ENCODE data around the gene DLGAP1. TPM values are rescaled to one million over a fixed set of nuclear protein-coding genes. Genes with fewer than 3 reads are reported as not detected.

DLGAP1 gene
- total and polyA plus RNA-seq, 2 of the 4 experiments (the other 2 are of a cell fraction) = under 0.01 to 0.09 TPM

GRCh38 chr18:4119813-4120212, 335.3 kb downstream of the DLGAP1 start:
- Histone ChIP-seq H3K23ac (ENCODE audit: low read depth, low read length) (no peak overlapping the region), H2BK5ac (ENCODE audit: low read depth, low read length, poor library complexity, severe bottlenecking) (no peak overlapping the region), H3K56ac (ENCODE audit: extremely low read depth, insufficient read depth, low read length) (no peak overlapping the region), H3K27me3 (ENCODE audit: control insufficient read depth, insufficient read depth, low read length) (no peaks in the 10 kb centered on the region), H3K18ac (ENCODE audit: low read depth, low read length) (no peak overlapping the region), H3K9ac (ENCODE audit: low read depth, low read length) (no peak overlapping the region), H4K8ac (ENCODE audit: low read depth in 2 of 2, low read length in 2 of 2) (no peak overlapping the region), H3K4me3 (ENCODE audit: insufficient read depth, low read depth, low read length) (no peak overlapping the region), H3K4me2 (ENCODE audit: low read depth, low read length) (no peak overlapping the region), H3K36me3 (ENCODE audit: control insufficient read depth, insufficient read depth, low read length) (no peaks in the 10 kb centered on the region), H3K9me1 (ENCODE audit: insufficient read depth, low read length) (no peaks in the 10 kb centered on the region), H3K9me3 (ENCODE audit: control insufficient read depth, insufficient read depth, low read length) (0 out of 2 replicates have a peak, but pooled peaks cover 2% of the 10 kb centered on the region), H4K20me1 (ENCODE audit: insufficient read depth, low read length) (no peaks in the 10 kb centered on the region), H2BK120ac (ENCODE audit: low read depth, low read length) (no peak overlapping the region), H4K5ac (ENCODE audit: low read depth, low read length) (no peak overlapping the region), H3K27ac (ENCODE audit: insufficient read depth, low read length) (no peak overlapping the region), H3K79me1 (ENCODE audit: low read depth in 1 of 2, low read length in 2 of 2) (no peaks in the 10 kb centered on the region), H2AK5ac (ENCODE audit: low read depth, low read length) (no peak overlapping the region), H3K4me1 (ENCODE audit: control insufficient read depth, insufficient read depth, low read length) (no peaks in the 10 kb centered on the region), H2AK9ac (replicated peaks; ENCODE audit: low read depth, low read length, poor library complexity) (no peak overlapping the region), H3K4ac (ENCODE audit: low read depth, low read length) (no peak overlapping the region), H3K14ac (replicated peaks; ENCODE audit: low read depth, low read length) (no peak overlapping the region), H2AFZ (replicated peaks; ENCODE audit: low read length, poor library complexity) (no peak overlapping the region), H2BK15ac (ENCODE audit: low read depth, low read length) (no peak overlapping the region), H2BK20ac (ENCODE audit: low read depth, low read length) (no peak overlapping the region), H4K91ac (ENCODE audit: insufficient read depth, low read depth, low read length) (no peak overlapping the region)
- intact Hi-C loops (cut with micrococcal nuclease) (no loop called here), dilution Hi-C loops (cut with HindIII; ENCODE audit: low sequenced_read_pairs, unreplicated experiment) (no loop called here), in situ Hi-C loops (cut with MboI; ENCODE audit: low sequenced_read_pairs) (no loop called here)
- ChIA-PET POLR2A (ENCODE audit: unreplicated experiment) (no interaction called here), CTCF (no interaction called here)
- BruUV-seq (replicated peaks) = no TSS peak
- no CpG with 5 or more reads among the region's 1 CpG for WGBS, 2 experiments (ENCODE audit: extremely low coverage in 2 of 2, insufficient read length in 1 of 2)
- no peak for ATAC-seq (ENCODE audit: low read depth)
- no peak for DNase-seq
- no peak for TF ChIP-seq CEBPB (IDR thresholded peaks at IDR 0.05; ENCODE audit: low read depth, low read length)
- no peak for TF ChIP-seq MXI1 (IDR thresholded peaks at IDR 0.05; ENCODE audit: borderline replicate concordance, low read depth, low read length)
- no peak for TF ChIP-seq RCOR1 (IDR thresholded peaks at IDR 0.05; ENCODE audit: insufficient replicate concordance, low read length)
- no peak for TF ChIP-seq NFE2L2 (IDR thresholded peaks at IDR 0.05; ENCODE audit: low read depth, low read length)
- no peak for TF ChIP-seq BHLHE40 (IDR thresholded peaks at IDR 0.05; ENCODE audit: low read depth, low read length)
- no peak for TF ChIP-seq FOS (IDR thresholded peaks at IDR 0.05; ENCODE audit: low read depth, low read length)
- no peak for TF ChIP-seq RAD21 (IDR thresholded peaks at IDR 0.05; ENCODE audit: low read length)
- no peak for TF ChIP-seq ELK1 (IDR thresholded peaks at IDR 0.05; ENCODE audit: borderline replicate concordance, low read depth, low read length)
- no peak for TF ChIP-seq CTCF (conservative IDR thresholded peaks at IDR 0.05; ENCODE audit: low read depth, low read length)
- no peak for TF ChIP-seq RFX5 (IDR thresholded peaks at IDR 0.05; ENCODE audit: low read depth, low read length)
- TF ChIP-seq MAFK (IDR thresholded peaks at IDR 0.05; ENCODE audit: low read depth, low read length) = no peak
